Measurements from ENCODE around the gene FOXC2. TPM values are rescaled to one million over a fixed set of nuclear protein-coding genes. Genes with fewer than 3 reads are reported as not detected.

FOXC2 gene
- total and polyA plus RNA-seq, 11 donors = 0.76 to 3.3 (median 1.4) TPM

GRCh38 chr16:86579268-86580062 is 12.8 kb downstream of the FOXC2 start:
- Histone ChIP-seq H3K27me3 (peaks cover 21 to 71% (median 49%) of the 10 kb centered on the region in 9 donors), H3K36me3 (no peaks in the 10 kb centered on the region), H3K4me3 (peak overlapping the region in 10 of 12 donors; percentile 9 to 62 (median 28)), H3K27ac (peak overlapping the region; percentile 24 to 86 (median 68)), H3K4me1 (peaks cover 0 to 36% (median 11%) of the 10 kb centered on the region in 12 donors), H3K9me3 (no peaks in the 10 kb centered on the region)
- WGBS, 4 donors = 11 to 34% (median 19%) methylated on average over 38 to 69 of the region's 69 CpGs
- ATAC-seq (no peak), DNase-seq (peak in 1 of 5 donors; percentile 64)
- TF ChIP-seq, protein P1, sequence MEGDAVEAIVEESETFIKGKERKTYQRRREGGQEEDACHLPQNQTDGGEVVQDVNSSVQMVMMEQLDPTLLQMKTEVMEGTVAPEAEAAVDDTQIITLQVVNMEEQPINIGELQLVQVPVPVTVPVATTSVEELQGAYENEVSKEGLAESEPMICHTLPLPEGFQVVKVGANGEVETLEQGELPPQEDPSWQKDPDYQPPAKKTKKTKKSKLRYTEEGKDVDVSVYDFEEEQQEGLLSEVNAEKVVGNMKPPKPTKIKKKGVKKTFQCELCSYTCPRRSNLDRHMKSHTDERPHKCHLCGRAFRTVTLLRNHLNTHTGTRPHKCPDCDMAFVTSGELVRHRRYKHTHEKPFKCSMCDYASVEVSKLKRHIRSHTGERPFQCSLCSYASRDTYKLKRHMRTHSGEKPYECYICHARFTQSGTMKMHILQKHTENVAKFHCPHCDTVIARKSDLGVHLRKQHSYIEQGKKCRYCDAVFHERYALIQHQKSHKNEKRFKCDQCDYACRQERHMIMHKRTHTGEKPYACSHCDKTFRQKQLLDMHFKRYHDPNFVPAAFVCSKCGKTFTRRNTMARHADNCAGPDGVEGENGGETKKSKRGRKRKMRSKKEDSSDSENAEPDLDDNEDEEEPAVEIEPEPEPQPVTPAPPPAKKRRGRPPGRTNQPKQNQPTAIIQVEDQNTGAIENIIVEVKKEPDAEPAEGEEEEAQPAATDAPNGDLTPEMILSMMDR (IDR thresholded peaks at IDR 0.05) = no peak
- TF ChIP-seq POLR2A (IDR thresholded peaks at IDR 0.05) = no peak
- intact Hi-C loops (cut with DNase I) = loop anchor here (5.0 to 10.0 kb wide), 11 partner anchors 75 to 483 kb away; no protein-coding TSS in a partner anchor

DNA sequence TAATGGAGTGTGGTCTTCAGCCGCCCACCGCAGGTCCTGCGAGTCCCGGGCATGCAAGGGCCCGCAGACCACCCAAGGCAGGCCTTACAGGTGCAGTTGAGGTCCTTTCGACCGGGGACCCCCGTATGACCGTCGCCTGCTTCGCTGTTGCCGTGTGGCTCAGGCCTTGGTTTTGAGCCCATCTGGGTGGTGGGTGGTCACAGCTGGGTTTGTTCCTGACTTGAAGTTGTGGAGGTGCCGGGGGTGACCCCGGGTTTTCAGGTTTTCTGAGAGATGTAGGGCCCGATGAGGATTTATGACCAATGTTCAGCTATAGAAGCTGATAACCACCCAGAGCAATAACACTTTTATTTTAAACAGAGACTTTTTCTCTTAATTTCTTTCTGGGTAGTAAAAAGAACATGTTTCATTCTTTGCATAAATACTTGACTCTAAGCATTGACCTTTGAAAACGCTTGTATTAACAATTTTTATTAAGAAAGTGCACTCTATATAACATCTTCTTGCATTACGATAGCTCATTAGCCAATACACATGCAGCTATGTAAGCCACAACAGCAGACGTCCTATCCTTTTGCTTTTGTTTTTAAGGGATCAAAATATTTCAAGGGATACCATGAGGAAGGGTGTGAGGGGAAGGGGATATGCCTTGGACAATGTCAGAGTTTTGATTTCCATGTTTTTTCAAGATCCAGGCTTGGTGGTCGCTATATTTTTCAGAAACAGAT is 13.6 kb downstream of the FOXC2 start:
- intact Hi-C loops (cut with DNase I) = no loop called here
- Histone ChIP-seq H3K27me3 (peaks cover 21 to 68% (median 47%) of the 10 kb centered on the region in 9 donors), H3K4me1 (peaks cover 0 to 34% (median 10%) of the 10 kb centered on the region in 12 donors), H3K9me3 (no peaks in the 10 kb centered on the region), H3K27ac (peak overlapping the region in 8 of 12 donors; percentile 31 to 86 (median 72)), H3K36me3 (no peaks in the 10 kb centered on the region), H3K4me3 (peak overlapping the region in 4 of 12 donors; percentile 33 to 62 (median 52))
- TF ChIP-seq, protein P1 (IDR thresholded peaks at IDR 0.05) = no peak
- no peak for TF ChIP-seq POLR2A (IDR thresholded peaks at IDR 0.05)
- DNase-seq (no peak), ATAC-seq (no peak)
- WGBS, 4 donors = 58 to 66% (median 61%) methylated on average over 19 of the region's 19 CpGs

DNA sequence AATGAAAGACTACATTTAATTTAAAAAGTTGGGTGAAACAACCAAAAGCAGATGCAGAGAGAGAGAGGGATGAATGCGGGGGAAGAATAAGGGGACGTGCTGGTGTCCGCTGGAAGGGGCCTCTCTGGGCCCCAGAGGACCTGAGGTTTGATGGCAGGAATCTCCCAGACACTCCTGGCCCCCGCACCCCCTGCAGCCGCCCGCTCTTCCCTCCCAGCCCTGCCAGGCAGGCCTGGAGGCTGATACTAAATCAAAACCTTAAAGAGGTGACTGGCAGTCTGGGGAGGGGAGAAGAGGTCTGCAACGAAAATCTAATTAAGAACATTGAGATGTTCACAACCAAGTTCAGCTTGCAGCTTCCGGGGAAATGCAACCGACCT is 14.2 kb downstream of the FOXC2 start:
- H3K4me1 ChIP-seq = peaks cover 0 to 36% (median 8%) of the 10 kb centered on the region in 12 donors
- H3K4me3 ChIP-seq = peak overlapping the region in 2 of 12 donors; percentile 4 to 62
- H3K27me3 ChIP-seq = peaks cover 21 to 64% (median 47%) of the 10 kb centered on the region in 9 donors
- DNase-seq = no peak
- intact Hi-C loops (cut with DNase I) = no loop called here
- peak overlapping the region in 5 of 12 donors; percentile 8 to 86 (median 31) for H3K27ac ChIP-seq
- H3K9me3 ChIP-seq = no peaks in the 10 kb centered on the region
- WGBS, 4 donors = 77 to 82% (median 80%) methylated on average over 9 of the region's 9 CpGs
- no peaks in the 10 kb centered on the region for H3K36me3 ChIP-seq
- ATAC-seq = no peak
- TF ChIP-seq, protein P1 (IDR thresholded peaks at IDR 0.05) = no peak
- no peak for TF ChIP-seq POLR2A (IDR thresholded peaks at IDR 0.05)

GRCh38 chr16:86581458-86581857 is 14.8 kb downstream of the FOXC2 start:
- no peak overlapping the region for H3K4me3 ChIP-seq
- DNase-seq (no peak), ATAC-seq (no peak)
- H3K9me3 ChIP-seq = no peaks in the 10 kb centered on the region
- H3K36me3 ChIP-seq = no peaks in the 10 kb centered on the region
- peak overlapping the region in 3 of 12 donors; percentile 31 to 86 (median 33) for H3K27ac ChIP-seq
- intact Hi-C loops (cut with DNase I) = no loop called here
- H3K27me3 ChIP-seq = peaks cover 18 to 61% (median 41%) of the 10 kb centered on the region in 9 donors
- H3K4me1 ChIP-seq = peaks cover 0 to 37% (median 7%) of the 10 kb centered on the region in 12 donors
- TF ChIP-seq, protein P1 (IDR thresholded peaks at IDR 0.05) = no peak
- no peak for TF ChIP-seq POLR2A (IDR thresholded peaks at IDR 0.05)
- WGBS, 4 donors = 45 to 59% (median 55%) methylated on average over 4 of the region's 4 CpGs

Measured in heart left ventricle (tissue), 16 donors.